ENCODE measurements around the gene ADGRV1.

The ADGRV1 gene

GRCh38 chr5:91018200-91018599 lies 459.6 kb downstream of the ADGRV1 start:
- TF ChIP-seq, protein P1, sequence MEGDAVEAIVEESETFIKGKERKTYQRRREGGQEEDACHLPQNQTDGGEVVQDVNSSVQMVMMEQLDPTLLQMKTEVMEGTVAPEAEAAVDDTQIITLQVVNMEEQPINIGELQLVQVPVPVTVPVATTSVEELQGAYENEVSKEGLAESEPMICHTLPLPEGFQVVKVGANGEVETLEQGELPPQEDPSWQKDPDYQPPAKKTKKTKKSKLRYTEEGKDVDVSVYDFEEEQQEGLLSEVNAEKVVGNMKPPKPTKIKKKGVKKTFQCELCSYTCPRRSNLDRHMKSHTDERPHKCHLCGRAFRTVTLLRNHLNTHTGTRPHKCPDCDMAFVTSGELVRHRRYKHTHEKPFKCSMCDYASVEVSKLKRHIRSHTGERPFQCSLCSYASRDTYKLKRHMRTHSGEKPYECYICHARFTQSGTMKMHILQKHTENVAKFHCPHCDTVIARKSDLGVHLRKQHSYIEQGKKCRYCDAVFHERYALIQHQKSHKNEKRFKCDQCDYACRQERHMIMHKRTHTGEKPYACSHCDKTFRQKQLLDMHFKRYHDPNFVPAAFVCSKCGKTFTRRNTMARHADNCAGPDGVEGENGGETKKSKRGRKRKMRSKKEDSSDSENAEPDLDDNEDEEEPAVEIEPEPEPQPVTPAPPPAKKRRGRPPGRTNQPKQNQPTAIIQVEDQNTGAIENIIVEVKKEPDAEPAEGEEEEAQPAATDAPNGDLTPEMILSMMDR (IDR thresholded peaks at IDR 0.05; ENCODE audit: low read depth, low read length, missing control alignments), result no peak
- DNase-seq (ENCODE audit: low read depth), result no peak
- no peak overlapping the region for H3K4me3 ChIP-seq (ENCODE audit: low read depth, low read length)

DNA sequence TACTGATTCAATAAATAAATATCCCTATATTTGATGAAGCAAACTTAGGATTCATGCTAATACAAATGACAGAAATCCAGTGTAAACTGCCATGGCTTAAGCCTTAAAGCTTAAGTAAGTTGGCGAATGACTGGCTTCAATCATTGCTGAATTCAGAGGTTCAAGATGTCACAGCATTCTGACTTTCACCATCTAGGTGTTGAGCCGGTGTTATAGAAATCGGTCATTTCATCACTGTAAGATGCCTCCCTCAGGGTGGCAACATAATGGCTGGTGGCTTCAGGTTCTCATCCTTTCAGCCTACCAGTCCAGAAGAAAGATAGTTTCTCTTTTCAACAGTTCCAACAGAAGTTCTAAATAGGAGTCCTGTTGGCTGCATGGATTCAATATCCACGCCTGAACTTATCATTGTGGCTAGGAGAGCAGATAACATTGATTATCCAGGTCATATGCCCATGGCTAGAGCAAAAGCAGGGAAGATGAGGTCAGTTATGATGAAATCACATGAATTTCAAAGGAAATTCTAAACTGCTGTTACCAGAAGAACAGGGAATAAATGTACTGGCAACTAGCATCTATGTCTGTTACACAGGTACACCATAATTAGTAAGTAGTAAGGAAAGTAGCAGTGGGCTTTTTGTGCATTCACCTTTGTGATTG lies 460.2 kb downstream of the ADGRV1 start:
- DNase-seq (ENCODE audit: low read depth), result no peak
- H3K4me3 ChIP-seq (ENCODE audit: low read depth, low read length), result no peak overlapping the region
- TF ChIP-seq, protein P1 (IDR thresholded peaks at IDR 0.05; ENCODE audit: low read depth, low read length, missing control alignments), result no peak

DNA sequence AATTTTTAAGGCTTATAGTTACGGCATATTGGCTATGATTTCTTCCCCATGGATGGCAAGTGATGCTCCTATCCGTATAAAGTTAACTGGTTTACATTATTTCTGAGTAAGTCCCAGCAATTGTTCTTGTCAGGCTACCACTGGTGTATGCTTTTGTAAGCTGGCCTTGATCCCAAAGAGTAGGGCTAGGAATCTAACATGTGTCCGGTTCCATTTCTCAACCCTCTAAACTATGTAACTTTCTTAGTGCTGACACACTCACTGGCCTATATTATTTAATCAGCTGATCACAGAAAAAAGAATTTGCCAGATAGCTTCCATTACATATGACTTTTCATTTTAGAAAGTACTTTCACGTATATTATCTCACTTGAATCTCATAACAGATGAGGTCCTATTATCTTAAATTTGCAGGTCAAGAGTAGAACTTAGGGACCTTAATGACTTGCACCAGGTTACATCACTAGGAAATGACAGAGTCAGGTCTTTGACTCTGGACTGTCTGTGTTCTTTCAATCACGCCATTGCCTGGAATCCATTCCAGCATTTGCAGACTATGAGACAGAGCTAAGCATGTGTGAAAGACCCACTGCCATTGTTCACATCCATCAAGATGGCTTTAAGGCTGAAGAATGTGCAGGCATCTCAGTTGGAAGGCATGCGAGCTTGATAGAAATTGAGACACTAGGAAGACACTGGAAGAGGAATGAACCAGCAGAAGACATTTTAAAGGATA lies 461.6 kb downstream of the ADGRV1 start:
- no peak overlapping the region for H3K4me3 ChIP-seq (ENCODE audit: low read depth, low read length)
- TF ChIP-seq, protein P1 (IDR thresholded peaks at IDR 0.05; ENCODE audit: low read depth, low read length, missing control alignments), result no peak
- no peak for DNase-seq (ENCODE audit: low read depth)

GRCh38 chr5:91022518-91022917 lies 463.9 kb downstream of the ADGRV1 start:
- TF ChIP-seq, protein P1 (IDR thresholded peaks at IDR 0.05; ENCODE audit: low read depth, low read length, missing control alignments), result no peak
- no peak for DNase-seq (ENCODE audit: low read depth)
- H3K4me3 ChIP-seq (ENCODE audit: low read depth, low read length), result no peak overlapping the region

- H3K4me3 ChIP-seq (ENCODE audit: low read depth, low read length), result no peak overlapping the region
- no peak for DNase-seq (ENCODE audit: low read depth)
- TF ChIP-seq, protein P1 (IDR thresholded peaks at IDR 0.05; ENCODE audit: low read depth, low read length, missing control alignments), result no peak
Observed at GRCh38 chr5:91024206-91024605, 465.6 kb downstream of the ADGRV1 start.

DNA sequence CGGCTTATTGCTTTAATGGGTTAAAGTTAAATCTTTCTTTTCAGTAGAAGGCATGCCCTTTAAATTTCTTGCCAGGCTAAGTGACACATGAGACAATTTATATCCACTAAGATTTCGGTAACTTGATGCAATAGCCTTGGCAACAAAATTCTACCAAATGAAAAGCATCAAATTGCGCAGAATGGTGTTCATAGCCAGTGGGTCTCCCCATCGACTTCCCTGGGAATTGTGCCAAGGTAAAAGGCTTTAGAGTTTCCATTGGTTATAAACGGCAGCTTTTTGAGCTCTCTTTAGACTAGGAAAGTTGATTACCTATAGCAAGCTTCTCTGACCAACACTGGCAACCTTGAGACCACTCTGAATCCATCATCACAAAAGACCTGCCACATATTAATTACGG lies 466.1 kb downstream of the ADGRV1 start:
- no peak for DNase-seq (ENCODE audit: low read depth)
- H3K4me3 ChIP-seq (ENCODE audit: low read depth, low read length), result no peak overlapping the region
- TF ChIP-seq, protein P1 (IDR thresholded peaks at IDR 0.05; ENCODE audit: low read depth, low read length, missing control alignments), result no peak

Data from GM12864 (cell line).